GM12874 (cell line): Measurements from ENCODE around the gene STAG1.

Source experiments
- TF ChIP-seq, protein P1 (sequence below): IDR thresholded peaks from 2 replicates; pipeline ENCODE4 v1.5.1; 2011; ENCODE audit warnings: low read depth, mild to moderate bottlenecking, control low read depth, low read length, moderate library complexity; ENCODE audit not compliant: insufficient read depth

STAG1 gene

DNA sequence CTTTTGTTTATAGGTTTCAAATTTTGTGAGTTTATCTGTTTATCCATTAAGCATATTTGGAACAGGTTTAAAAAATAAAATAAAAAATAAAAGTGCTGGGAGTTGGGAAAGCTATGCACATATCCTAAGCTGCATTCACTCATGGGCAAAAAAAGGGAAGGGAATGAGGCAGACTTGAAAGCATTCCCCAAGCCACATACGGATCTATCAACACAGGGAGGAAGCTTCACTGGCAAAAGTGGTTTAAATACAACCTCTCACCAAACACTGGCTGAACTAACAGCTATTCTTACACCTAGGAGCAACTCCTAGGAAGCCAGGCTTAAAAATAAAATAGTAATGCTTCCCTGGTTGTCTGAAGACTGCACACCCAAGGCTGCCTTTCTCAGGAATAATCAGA lies 400.8 kb downstream of the STAG1 start:
- TF ChIP-seq, protein P1, sequence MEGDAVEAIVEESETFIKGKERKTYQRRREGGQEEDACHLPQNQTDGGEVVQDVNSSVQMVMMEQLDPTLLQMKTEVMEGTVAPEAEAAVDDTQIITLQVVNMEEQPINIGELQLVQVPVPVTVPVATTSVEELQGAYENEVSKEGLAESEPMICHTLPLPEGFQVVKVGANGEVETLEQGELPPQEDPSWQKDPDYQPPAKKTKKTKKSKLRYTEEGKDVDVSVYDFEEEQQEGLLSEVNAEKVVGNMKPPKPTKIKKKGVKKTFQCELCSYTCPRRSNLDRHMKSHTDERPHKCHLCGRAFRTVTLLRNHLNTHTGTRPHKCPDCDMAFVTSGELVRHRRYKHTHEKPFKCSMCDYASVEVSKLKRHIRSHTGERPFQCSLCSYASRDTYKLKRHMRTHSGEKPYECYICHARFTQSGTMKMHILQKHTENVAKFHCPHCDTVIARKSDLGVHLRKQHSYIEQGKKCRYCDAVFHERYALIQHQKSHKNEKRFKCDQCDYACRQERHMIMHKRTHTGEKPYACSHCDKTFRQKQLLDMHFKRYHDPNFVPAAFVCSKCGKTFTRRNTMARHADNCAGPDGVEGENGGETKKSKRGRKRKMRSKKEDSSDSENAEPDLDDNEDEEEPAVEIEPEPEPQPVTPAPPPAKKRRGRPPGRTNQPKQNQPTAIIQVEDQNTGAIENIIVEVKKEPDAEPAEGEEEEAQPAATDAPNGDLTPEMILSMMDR: no peak

DNA sequence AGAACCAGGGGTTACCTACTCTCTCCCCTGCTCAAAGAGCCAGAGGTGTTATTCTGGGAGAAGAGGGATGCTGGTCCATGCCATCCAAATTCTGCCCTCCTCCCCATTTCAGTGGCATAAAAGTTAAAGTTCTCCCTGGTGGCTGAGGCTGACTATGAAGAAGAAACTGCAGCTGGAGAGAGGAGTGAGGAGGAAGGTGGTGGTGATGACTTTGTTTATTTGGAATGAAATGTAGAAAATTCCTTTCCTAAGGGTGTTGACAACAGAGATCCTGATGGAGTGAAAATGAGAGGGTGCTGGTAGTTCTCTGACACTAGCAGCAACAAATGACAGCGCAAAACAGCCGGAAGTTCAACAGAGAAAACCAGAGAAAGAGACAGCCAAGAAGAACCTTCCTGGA lies 401.6 kb downstream of the STAG1 start:
- TF ChIP-seq, protein P1: no peak

DNA sequence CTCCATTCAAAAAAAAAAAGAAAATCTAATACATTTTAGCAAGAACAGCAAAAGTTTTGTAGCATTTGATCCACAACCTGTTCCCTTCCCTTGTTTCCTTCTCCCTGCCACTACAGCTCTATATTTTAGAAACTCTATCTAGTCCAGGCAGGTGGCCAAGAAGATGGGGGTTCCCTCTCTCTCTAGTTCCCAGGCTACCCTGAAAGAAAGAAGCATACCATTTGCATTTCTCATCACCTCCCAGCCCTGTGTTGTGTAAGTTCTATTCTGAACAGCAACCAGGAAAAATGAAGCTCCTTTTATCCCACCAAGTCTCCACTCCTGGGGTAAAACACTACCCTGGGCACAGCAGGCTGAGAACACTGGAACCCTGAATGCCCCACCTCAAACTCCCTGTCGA lies 402.0 kb downstream of the STAG1 start:
- TF ChIP-seq, protein P1: no peak

DNA sequence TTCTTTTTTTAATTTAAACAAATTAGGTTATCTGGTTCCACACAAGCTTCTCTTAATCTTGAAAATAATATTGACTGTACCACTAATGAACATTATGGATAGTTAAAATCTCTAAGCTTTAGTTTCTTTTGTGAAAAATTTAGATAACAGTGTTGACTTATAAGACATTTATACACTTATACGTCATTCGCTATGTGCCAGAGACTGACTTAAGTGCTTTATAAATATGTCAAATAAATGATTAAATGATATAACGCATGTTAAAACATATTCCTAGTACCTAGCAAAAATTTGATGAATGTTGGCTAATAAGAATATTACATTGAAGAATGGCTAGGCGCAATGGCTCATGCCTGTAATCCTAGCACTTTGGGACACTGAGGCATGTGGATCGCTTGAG lies 405.7 kb downstream of the STAG1 start:
- TF ChIP-seq, protein P1: no peak

DNA sequence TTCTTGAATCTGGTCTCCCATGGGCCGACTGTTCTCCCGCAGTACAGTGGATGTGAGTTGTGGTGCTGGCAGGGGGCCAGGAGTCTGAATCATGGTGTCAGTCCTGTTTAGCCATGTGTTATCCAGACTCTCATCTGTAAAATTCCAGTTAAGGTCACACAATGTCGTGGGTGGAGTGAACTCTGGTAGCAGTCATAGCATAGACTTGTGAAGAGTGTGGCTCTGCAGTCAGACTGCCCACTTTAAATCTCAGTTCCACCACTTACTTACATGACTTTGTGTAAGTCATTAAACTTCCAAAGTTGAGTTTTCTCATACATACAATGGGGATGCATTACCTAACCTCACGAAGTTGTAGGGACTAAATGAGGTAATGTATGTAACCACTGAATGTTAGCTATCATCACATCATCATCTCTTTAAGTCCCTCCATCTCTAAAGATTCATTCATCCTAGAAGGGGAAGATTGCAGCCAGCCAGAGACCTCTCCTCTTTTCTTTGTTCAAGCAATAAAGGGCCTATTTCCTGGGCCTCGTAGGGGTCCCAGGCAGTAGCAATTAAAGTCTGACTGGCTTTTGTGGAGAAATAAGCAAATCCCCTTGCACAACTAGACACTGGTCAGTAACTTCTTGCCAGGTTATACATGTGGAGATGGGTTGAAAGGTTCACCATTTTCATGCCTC lies 408.2 kb downstream of the STAG1 start:
- TF ChIP-seq, protein P1: no peak

DNA sequence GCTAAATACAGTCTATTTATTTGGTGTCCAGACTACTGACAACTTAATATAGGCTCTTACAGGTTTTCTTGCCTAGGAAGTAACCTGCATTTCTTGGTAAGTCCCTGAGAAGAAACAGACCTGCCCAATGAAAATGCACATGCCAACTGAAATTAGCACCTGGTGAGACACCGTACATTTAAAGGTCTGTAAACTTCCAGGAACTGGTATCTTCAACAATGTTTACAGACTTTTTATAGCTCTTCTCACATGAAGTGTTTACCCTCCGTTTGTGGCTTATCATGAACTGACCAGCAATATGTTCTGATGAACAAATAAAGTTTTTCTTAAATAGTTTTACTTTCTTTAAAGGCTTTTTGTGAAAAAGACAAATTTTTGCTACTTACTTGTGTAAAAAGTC lies 408.7 kb downstream of the STAG1 start:
- TF ChIP-seq, protein P1: no peak

DNA sequence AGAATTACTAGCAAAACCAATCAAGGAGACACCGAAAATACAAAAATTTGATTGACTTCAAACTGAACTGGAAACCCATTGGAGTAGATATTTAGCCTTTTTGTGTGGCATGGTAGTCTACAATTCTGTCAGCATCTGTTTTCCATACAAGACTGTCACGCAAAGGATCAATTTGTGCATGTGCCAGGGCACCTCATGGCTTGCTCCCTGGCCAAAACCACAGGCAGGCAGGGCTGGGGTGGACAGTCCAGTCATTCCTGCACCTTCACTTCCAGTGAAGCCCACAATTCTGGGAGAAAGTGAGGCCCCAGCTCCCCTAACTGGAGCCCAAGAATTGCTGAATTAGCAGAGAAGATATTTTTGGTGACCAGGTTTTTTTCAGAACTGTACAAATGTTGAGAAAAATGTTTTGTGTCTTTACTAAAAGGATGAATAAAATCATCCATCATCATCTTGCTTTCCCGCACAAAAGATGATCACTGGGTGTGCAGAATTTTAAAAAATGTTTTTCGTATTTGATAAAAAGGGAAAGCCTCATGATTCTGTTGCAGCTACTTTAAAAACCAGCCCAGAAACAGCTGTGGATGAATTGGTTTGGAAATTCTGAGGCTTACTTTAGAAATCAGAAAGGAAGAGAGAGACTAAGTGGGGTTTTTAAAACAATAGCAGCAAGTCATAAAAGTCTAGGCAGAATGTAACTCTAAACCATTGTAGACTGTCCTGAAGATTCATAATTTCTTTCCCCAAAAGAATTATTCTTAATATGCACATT lies 415.7 kb downstream of the STAG1 start:
- TF ChIP-seq, protein P1: no peak
